ENCODE measurements around the gene APCDD1.
"Not testable (repeated sequence)": the region's sequence is repeated elsewhere in the genome, so short reads cannot be mapped to it uniquely, and the experiment has no call there.

APCDD1 gene

GRCh38 chr18:10463741-10464140 lies 9.3 kb downstream of the APCDD1 start:
- no peak for DNase-seq

DNA sequence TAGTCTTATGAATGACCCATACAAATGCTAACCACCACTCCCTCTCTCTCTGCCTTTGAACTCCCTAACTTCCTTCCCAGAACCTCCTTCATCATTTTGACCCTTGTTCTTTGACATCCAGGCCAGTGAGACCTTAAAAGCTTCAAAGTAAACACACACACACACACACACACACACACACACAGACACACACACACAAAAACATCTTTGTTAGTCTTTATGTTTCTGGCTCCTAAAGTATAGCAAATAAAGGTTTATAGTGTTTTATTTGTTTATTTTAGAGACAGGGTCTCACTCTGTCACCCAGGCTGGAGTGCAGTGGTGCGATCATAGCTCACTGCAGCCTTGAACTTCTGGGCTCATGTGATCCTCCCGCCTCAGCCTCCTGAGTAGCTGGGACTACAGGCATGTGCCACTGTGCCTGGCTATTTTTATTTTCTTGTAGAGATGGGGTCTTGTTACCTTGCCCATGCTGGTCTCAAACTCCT lies 9.8 kb downstream of the APCDD1 start:
- not testable (repeated sequence) for DNase-seq

GRCh38 chr18:10465174-10465939 lies 10.9 kb downstream of the APCDD1 start:
- no peak for DNase-seq

GRCh38 chr18:10470429-10470828 lies 16.0 kb downstream of the APCDD1 start:
- DNase-seq: no peak

- DNase-seq: no peak
Observed at GRCh38 chr18:10471574-10471973, 17.1 kb downstream of the APCDD1 start.

- DNase-seq: no peak
Observed at GRCh38 chr18:10473132-10473531, 18.7 kb downstream of the APCDD1 start.

DNA sequence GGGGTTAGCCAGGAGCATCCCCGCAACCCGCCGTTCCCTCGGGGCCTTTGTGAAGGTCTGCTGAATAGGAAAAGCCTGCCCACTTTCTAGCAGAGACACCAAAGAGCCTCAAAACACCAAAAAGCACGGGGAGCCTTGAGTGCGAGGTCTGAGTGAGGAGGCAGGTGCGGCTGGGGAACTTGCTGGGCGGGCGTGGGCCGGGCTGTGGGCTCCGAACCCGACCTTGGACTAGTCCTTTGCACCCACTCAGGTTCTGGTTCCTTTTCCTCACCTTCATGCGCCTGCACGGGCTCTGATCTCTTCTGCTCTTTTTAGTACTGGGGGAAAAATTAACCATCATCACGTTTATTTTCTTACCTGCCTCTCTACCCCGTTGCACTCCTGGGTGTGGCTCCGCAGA lies 19.9 kb downstream of the APCDD1 start:
- DNase-seq: no peak

- DNase-seq: no peak
Observed at GRCh38 chr18:10475276-10475653, 20.8 kb downstream of the APCDD1 start.

- DNase-seq: no peak
Observed at GRCh38 chr18:10475654-10476291, 21.3 kb downstream of the APCDD1 start.

DNA sequence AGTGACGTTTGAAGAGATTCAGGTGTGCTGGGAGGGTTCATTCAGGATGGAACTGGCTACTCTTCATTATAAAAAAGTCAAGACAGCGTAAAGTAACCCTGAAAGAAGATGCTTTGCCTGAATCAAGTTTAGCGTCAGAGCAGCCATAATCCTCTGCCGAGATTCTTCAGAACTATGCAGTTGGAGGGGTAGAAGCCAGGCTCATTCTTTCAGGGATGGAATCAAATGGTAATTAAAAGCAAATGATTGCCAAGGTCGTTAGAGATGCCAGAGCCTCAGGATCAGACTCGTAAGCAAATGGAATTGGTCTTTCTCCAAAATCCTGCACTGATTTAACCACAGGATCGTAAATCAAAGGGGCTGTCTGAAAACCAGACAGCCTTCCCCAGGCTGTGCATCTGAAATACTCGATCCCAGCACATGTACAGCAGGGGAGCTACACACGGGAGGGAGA lies 21.9 kb downstream of the APCDD1 start:
- DNase-seq: no peak

- no peak for DNase-seq
Observed at GRCh38 chr18:10477121-10477862, 22.9 kb downstream of the APCDD1 start.

DNA sequence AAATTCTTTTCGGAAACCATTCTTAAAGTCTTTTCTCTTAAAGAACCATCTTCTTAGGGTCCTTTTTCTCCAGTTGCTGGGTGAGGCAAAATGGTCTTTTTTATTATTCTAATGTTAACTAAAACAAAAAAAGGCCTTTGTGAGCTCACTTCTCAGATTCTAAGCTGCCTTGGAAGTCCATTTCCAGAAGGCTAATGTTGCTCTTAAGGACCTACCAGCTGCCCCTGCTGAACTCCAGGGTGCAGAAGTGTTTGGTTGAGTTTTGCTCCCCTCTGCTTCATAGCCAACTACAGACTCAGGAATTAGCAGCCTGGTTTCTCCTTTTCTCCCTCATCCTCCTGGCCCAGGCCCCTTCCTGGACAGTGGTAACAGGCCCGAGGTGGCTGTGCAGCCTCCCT lies 23.4 kb downstream of the APCDD1 start:
- no peak for DNase-seq

DNA sequence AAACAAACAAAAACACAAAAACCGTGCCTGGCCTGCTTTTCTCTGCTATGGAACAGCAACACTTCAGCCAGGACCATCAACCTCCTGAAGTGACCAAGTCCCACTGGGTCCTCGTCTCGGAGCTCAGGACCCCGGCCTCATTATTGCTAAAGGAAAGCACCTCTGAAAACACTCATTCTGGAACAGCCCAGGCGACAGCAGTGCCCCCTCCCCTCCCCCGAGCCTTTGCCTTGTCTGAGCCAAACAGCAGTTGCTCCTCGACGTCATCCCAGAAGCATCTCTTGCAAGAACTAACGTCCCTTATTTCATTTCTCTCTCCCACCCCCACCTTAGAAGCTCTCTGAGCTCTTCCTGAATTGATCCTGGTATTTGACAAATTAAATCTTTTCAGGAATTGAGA lies 27.4 kb downstream of the APCDD1 start:
- DNase-seq: no peak

DNA sequence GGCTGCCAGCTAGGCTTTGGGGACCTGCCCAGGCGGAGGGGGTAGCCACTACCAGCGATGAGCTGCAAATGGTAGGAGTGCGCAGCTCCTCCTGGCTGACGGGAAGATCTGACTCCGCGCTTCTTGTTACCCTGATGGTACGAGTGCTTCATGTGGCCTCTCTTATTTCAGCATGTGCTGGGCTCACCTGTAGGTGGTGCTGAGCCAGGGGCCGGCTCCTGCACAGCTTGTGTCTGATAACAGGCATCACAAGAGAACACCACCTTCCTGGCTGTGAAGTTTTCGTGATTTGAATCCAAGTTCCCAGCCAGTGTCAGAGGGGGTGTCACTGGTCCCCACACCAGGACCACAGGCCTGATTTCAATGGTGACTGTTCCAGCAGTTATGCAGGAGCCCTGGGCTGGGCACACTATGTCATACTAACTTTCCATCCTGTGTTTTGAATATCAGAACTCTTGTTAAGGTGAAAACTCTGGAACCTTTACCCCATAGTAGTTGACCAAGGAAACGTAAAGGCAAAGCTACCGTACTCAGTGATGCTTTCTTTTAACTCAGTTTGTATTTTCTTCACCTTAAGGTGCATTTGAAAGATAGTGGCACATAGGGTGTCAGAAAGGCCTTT lies 28.0 kb downstream of the APCDD1 start:
- no peak for DNase-seq

DNA sequence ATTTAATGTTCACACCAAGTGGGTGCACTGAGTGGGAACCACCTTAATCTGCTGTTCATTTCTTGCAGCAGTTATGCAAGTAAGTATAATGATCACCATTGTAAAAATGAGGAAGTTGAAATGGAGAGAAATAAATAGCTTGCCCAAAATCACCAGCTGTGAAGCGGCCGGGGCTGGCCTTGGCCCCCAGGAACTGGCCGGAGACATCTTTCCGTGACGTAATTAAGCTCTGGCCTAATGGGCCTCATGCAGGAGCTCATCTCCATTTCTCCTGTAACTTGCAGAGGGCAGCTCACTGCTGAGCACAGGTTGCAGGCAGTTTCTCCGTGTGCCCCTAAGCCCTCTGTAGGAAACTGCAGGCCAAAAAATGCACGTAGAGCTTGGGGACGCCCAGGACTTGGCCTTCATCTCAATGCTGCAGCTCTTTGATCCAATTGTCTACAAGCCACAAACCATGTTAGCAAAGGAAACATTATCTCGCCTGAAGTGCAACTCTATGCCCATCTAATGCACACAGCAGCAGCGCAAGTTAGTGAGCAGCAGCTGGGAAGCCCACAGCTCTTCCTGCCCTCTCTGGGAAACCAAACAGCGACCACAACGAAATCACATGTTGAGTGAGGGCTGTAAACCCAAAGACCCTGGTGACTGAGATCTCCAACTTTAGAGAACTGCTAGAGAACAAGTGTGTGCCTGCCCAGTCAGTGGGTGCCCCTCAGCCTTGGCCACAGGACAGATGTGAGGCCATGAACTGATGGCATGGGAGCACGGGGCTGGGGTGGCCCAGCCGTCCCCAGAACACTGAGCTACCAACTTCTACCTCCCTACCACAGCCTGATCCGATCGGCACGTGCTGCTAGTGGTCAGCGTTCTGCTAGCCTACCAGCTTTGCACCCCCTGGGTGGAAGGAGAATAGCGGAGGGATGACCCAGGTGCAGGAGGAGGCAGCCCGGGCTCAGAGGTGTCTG lies 28.8 kb downstream of the APCDD1 start:
- no peak for DNase-seq

DNA sequence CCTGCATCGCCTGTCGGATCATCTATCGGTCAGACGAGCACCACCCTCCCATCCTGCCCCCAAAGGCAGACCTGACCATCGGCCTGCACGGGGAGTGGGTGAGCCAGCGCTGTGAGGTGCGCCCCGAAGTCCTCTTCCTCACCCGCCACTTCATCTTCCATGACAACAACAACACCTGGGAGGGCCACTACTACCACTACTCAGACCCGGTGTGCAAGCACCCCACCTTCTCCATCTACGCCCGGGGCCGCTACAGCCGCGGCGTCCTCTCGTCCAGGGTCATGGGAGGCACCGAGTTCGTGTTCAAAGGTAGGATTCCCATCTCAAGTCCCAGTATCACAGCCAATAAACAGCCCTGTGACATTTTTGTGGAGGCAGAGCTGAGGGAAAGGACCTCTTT lies 31.0 kb downstream of the APCDD1 start:
- no peak for DNase-seq

- DNase-seq: no peak
Observed at GRCh38 chr18:10486362-10486761, 31.9 kb downstream of the APCDD1 start.

GRCh38 chr18:10487154-10487553 lies 32.7 kb downstream of the APCDD1 start:
- DNase-seq: no peak

DNA sequence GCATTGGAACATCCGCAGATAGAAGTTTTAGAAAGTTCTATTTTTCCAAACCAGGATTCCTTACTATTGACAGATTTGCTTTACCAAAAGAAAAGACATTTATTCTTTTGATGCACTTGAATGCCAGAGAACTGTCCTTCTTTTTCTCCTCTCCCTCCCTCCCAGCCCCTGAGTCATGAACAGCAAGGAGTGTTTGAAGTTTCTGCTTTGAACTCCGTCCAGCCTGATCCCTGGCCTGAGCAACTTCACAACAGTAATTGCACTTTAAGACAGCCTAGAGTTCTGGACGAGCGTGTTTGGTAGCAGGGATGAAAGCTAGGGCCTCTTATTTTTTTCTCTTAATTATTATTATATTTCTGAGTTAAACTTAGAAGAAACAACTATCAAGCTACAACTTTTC lies 33.6 kb downstream of the APCDD1 start:
- no peak for DNase-seq

- DNase-seq: peak; percentile 52
Observed at GRCh38 chr18:10490401-10491165, 36.1 kb downstream of the APCDD1 start.

- no peak for DNase-seq
Observed at GRCh38 chr18:10495936-10496335, 41.5 kb downstream of the APCDD1 start.
